Neural cell (in vitro differentiated cells): ENCODE results near the gene RABGAP1L.

Source experiments
- CTCF ChIP-seq: fragments of 450-650 bp; IDR thresholded peaks from 2 replicates; pipeline ENCODE4 v1.5.1; 2014; ENCODE audit warnings: antibody characterized with exemption, mild to moderate bottlenecking, moderate library complexity; ENCODE audit not compliant: poor library complexity, severe bottlenecking
- POLR2AphosphoS5 ChIP-seq: IDR thresholded peaks from 2 replicates; pipeline ENCODE4 v1.6.1; 2012

- TF ChIP-seq POLR2AphosphoS5 = no peak
- TF ChIP-seq CTCF = no peak
Observed at GRCh38 chr1:174997041-174997440, 837.7 kb downstream of the RABGAP1L start.
